ENCODE results near the gene IFI30.
"Not testable (repeated sequence)": the region's sequence is repeated elsewhere in the genome, so short reads cannot be mapped to it uniquely, and the experiment has no call there.

Gene IFI30

GRCh38 chr19:18202397-18202777 is 28.8 kb downstream of the IFI30 start:
- no peak for DNase-seq (ENCODE audit: extremely low read depth in 1 of 2, low read depth in 1 of 2)

- no peak for DNase-seq (ENCODE audit: extremely low read depth in 1 of 2, low read depth in 1 of 2)
Observed at GRCh38 chr19:18202778-18203407, 29.3 kb downstream of the IFI30 start.

- DNase-seq (ENCODE audit: extremely low read depth in 1 of 2, low read depth in 1 of 2): no peak
Observed at GRCh38 chr19:18203408-18203862, 29.8 kb downstream of the IFI30 start.

- peak; percentile 98 to 99 for DNase-seq (ENCODE audit: extremely low read depth in 1 of 2, low read depth in 1 of 2)
Observed at GRCh38 chr19:18203863-18204393, 30.3 kb downstream of the IFI30 start, which contains the start of gene RAB3A. Gene RAB3A, minus strand, starts transcription at chr19:18204042. Its CDS starts 1,302 bp downstream, at chr19:18202740.

GRCh38 chr19:18204394-18205199 is 31.0 kb downstream of the IFI30 start:
- no peak for DNase-seq (ENCODE audit: extremely low read depth in 1 of 2, low read depth in 1 of 2)

GRCh38 chr19:18205200-18205892 is 31.7 kb downstream of the IFI30 start:
- peak in 1 of 2 donors; percentile 40 for DNase-seq (ENCODE audit: extremely low read depth in 1 of 2, low read depth in 1 of 2)

GRCh38 chr19:18206018-18206417 is 32.4 kb downstream of the IFI30 start:
- DNase-seq (ENCODE audit: extremely low read depth in 1 of 2, low read depth in 1 of 2): no peak

GRCh38 chr19:18208098-18208951 is 34.7 kb downstream of the IFI30 start:
- DNase-seq (ENCODE audit: extremely low read depth in 1 of 2, low read depth in 1 of 2): peak in 1 of 2 donors; percentile 41

- DNase-seq (ENCODE audit: extremely low read depth in 1 of 2, low read depth in 1 of 2): not testable (repeated sequence)
Observed at GRCh38 chr19:18209912-18210311, 36.3 kb downstream of the IFI30 start.

GRCh38 chr19:18211683-18212082 is 38.1 kb downstream of the IFI30 start:
- DNase-seq (ENCODE audit: extremely low read depth in 1 of 2, low read depth in 1 of 2): no peak

GRCh38 chr19:18214779-18215433 is 41.3 kb downstream of the IFI30 start:
- no peak for DNase-seq (ENCODE audit: extremely low read depth in 1 of 2, low read depth in 1 of 2)

GRCh38 chr19:18216789-18217188 is 43.2 kb downstream of the IFI30 start:
- DNase-seq (ENCODE audit: extremely low read depth in 1 of 2, low read depth in 1 of 2): no peak

GRCh38 chr19:18218159-18218558 is 44.5 kb downstream of the IFI30 start:
- no peak for DNase-seq (ENCODE audit: extremely low read depth in 1 of 2, low read depth in 1 of 2)

GRCh38 chr19:18218600-18218999 is 45.0 kb downstream of the IFI30 start:
- no peak for DNase-seq (ENCODE audit: extremely low read depth in 1 of 2, low read depth in 1 of 2)

GRCh38 chr19:18219911-18220631 is 46.5 kb downstream of the IFI30 start:
- no peak for DNase-seq (ENCODE audit: extremely low read depth in 1 of 2, low read depth in 1 of 2)

- DNase-seq (ENCODE audit: extremely low read depth in 1 of 2, low read depth in 1 of 2): no peak
Observed at GRCh38 chr19:18220632-18221275, 47.1 kb downstream of the IFI30 start.

GRCh38 chr19:18221815-18222725 is 48.5 kb downstream of the IFI30 start:
- no peak for DNase-seq (ENCODE audit: extremely low read depth in 1 of 2, low read depth in 1 of 2)

All from activated CD8-positive, alpha-beta memory T cell treated with anti-CD3 and anti-CD28 coated beads for 1 hour (primary cell).